CD4-positive, alpha-beta T cell (primary cell): Measurements from ENCODE around the gene LDLRAD4. TPM values are rescaled to one million over a fixed set of nuclear protein-coding genes. Genes with fewer than 3 reads are reported as not detected.

ENCODE experiments used
- ATAC-seq: fragments of 200-7000 bp; cut with Tn5 transposase; one replicate; pipeline ENCODE4 v1.10.0; 2022; ENCODE audit warnings: mild to moderate bottlenecking; ENCODE audit not compliant: poor library complexity
- CTCF ChIA-PET: fragments of 350-600 bp; sonication (Branson Sonifier 250); formaldehyde crosslinking; loops from one replicate; lab custom pipeline; 2021; ENCODE audit warnings: antibody characterized with exemption, inconsistent platforms; lab: Charles Lee
- POLR2A ChIA-PET: fragments of 350-600 bp; sonication (Branson Sonifier 250); formaldehyde crosslinking; loops from one replicate; lab custom pipeline; 2021; ENCODE audit warnings: antibody characterized with exemption, inconsistent platforms; lab: Charles Lee
- DNase-seq, 14 experiments: peaks; one replicate each; pipeline ENCODE4 v3.0.0-alpha.2; 2013 to 2020; ENCODE audit warnings: mixed read lengths in 2 of 14
- H3K27ac ChIP-seq, 2 donors: one replicate each; pipeline versions ENCODE4 v1.5.1 to v1.7.0; 2013; ENCODE audit warnings: low read length in 2 of 2, low read depth in 1 of 2, mild to moderate bottlenecking in 1 of 2
- H3K27me3 ChIP-seq, 2 experiments: 1 replicate in 1 of 2; 2 replicates in 1 of 2; pipeline versions ENCODE4 v1.6.1 to v1.7.0; 2013; ENCODE audit warnings: low read length in 2 of 2, control low read depth in 1 of 2, mild to moderate bottlenecking in 1 of 2, moderate library complexity in 1 of 2; ENCODE audit not compliant: insufficient read depth in 2 of 2, control insufficient read depth in 1 of 2
- H3K36me3 ChIP-seq: one replicate; pipeline ENCODE4 v1.6.1; 2013; ENCODE audit warnings: low read length, control low read depth; ENCODE audit not compliant: insufficient read depth
- H3K4me1 ChIP-seq: one replicate; pipeline ENCODE4 v1.6.1; 2013; ENCODE audit warnings: low read length, control low read depth; ENCODE audit not compliant: insufficient read depth
- H3K4me3 ChIP-seq: one replicate; pipeline ENCODE4 v1.5.1; 2013; ENCODE audit warnings: mild to moderate bottlenecking, low read length, moderate library complexity
- H3K9me3 ChIP-seq, 2 experiments: 1 replicate in 1 of 2; 2 replicates in 1 of 2; pipeline versions ENCODE4 v1.6.1 to v1.7.0; 2013; ENCODE audit warnings: low read length in 2 of 2, mild to moderate bottlenecking in 2 of 2, control low read depth in 1 of 2, moderate library complexity in 1 of 2; ENCODE audit not compliant: control insufficient read depth in 1 of 2, insufficient read depth in 1 of 2
- H3K27ac Mint-ChIP-seq: one replicate; pipeline ENCODE4 v1.8.0; 2020; ENCODE audit warnings: mixed read lengths
- H3K27me3 Mint-ChIP-seq: one replicate; pipeline ENCODE4 v1.8.0; 2021; ENCODE audit warnings: mixed read lengths
- H3K36me3 Mint-ChIP-seq: one replicate; pipeline ENCODE4 v1.8.0; 2021; ENCODE audit warnings: low read depth, mixed read lengths
- H3K4me1 Mint-ChIP-seq: one replicate; pipeline ENCODE4 v1.8.0; 2021; ENCODE audit warnings: low read depth, mixed read lengths
- H3K4me3 Mint-ChIP-seq: one replicate; pipeline ENCODE4 v1.8.0; 2020; ENCODE audit warnings: mild to moderate bottlenecking, mixed read lengths
- H3K9me3 Mint-ChIP-seq: one replicate; pipeline ENCODE4 v1.8.0; 2020; ENCODE audit warnings: mixed read lengths
- intact Hi-C, 2 experiments: fragments of 100-400 bp; cut with DNase I in 1 of 2; cut with micrococcal nuclease in 1 of 2; formaldehyde crosslinking; loops; one replicate each; pipeline versions ENCODE4 v1.15.1 to v1.9.0; 2023 to 2025; cut with DNase I, micrococcal nuclease
- total RNA-seq, 174 experiments: library from RNA in 2 of 174; stranded (reverse) in 2 of 174; gene quantifications; one replicate each; pipeline ENCODE4 v1.2.3 and lab custom pipeline; 2021 to 2026
- TF ChIP-seq, protein P1 (sequence below): fragments of 200-600 bp; IDR thresholded peaks from one replicate; pipeline ENCODE4 v1.8.0; 2022; ENCODE audit warnings: antibody characterized with exemption, mild to moderate bottlenecking

LDLRAD4 gene
- total RNA-seq, 2 experiments from 2014 or later, result 51.9 to 52.7 TPM

GRCh38 chr18:13543144-13543543 lies 324.6 kb downstream of the LDLRAD4 start:
- TF ChIP-seq, protein P1, sequence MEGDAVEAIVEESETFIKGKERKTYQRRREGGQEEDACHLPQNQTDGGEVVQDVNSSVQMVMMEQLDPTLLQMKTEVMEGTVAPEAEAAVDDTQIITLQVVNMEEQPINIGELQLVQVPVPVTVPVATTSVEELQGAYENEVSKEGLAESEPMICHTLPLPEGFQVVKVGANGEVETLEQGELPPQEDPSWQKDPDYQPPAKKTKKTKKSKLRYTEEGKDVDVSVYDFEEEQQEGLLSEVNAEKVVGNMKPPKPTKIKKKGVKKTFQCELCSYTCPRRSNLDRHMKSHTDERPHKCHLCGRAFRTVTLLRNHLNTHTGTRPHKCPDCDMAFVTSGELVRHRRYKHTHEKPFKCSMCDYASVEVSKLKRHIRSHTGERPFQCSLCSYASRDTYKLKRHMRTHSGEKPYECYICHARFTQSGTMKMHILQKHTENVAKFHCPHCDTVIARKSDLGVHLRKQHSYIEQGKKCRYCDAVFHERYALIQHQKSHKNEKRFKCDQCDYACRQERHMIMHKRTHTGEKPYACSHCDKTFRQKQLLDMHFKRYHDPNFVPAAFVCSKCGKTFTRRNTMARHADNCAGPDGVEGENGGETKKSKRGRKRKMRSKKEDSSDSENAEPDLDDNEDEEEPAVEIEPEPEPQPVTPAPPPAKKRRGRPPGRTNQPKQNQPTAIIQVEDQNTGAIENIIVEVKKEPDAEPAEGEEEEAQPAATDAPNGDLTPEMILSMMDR, result no peak
- CTCF ChIA-PET, result no interaction called here
- ATAC-seq (no peak), DNase-seq (no peak)
- H3K4me1 ChIP-seq, result peaks cover 28% of the 10 kb centered on the region
- Mint-ChIP-seq H3K27me3 (no peaks in the 10 kb centered on the region), H3K4me3 (no peak overlapping the region), H3K4me1 (peaks cover 43% of the 10 kb centered on the region), H3K36me3 (peaks cover 24% of the 10 kb centered on the region), H3K9me3 (no peaks in the 10 kb centered on the region), H3K27ac (peak overlapping the region; percentile 89)
- peaks cover 0 to 9% of the 10 kb centered on the region in 2 experiments for H3K9me3 ChIP-seq
- H3K27ac ChIP-seq, result no peak overlapping the region
- H3K27me3 ChIP-seq, result no peaks in the 10 kb centered on the region
- intact Hi-C loops, result no loop called here
- no peak overlapping the region for H3K4me3 ChIP-seq
- POLR2A ChIA-PET, result no interaction called here
- H3K36me3 ChIP-seq, result peaks cover 29% of the 10 kb centered on the region

GRCh38 chr18:13543811-13544732 lies 325.5 kb downstream of the LDLRAD4 start:
- intact Hi-C loops, result no loop called here
- ChIA-PET POLR2A (no interaction called here), CTCF (no interaction called here)
- no peak overlapping the region for H3K27ac ChIP-seq
- peaks cover 29% of the 10 kb centered on the region for H3K36me3 ChIP-seq
- Mint-ChIP-seq H3K9me3 (no peaks in the 10 kb centered on the region), H3K27ac (peak overlapping the region; percentile 89), H3K4me3 (no peak overlapping the region), H3K27me3 (no peaks in the 10 kb centered on the region), H3K4me1 (peaks cover 40% of the 10 kb centered on the region), H3K36me3 (peaks cover 27% of the 10 kb centered on the region)
- peaks cover 21% of the 10 kb centered on the region for H3K4me1 ChIP-seq
- H3K27me3 ChIP-seq, result no peaks in the 10 kb centered on the region
- TF ChIP-seq, protein P1, result no peak
- no peak for ATAC-seq
- peaks cover 0 to 14% of the 10 kb centered on the region in 2 experiments for H3K9me3 ChIP-seq
- H3K4me3 ChIP-seq, result no peak overlapping the region
- DNase-seq, result peak in 1 of 14 experiments; percentile 26

GRCh38 chr18:13544953-13545352 lies 326.4 kb downstream of the LDLRAD4 start:
- ChIA-PET CTCF (no interaction called here), POLR2A (no interaction called here)
- Histone ChIP-seq H3K27me3 (no peaks in the 10 kb centered on the region), H3K36me3 (peaks cover 29% of the 10 kb centered on the region), H3K4me1 (peaks cover 14% of the 10 kb centered on the region), H3K27ac (no peak overlapping the region), H3K4me3 (no peak overlapping the region), H3K9me3 (peaks cover 0 to 14% of the 10 kb centered on the region in 2 experiments)
- Mint-ChIP-seq H3K27ac (no peak overlapping the region), H3K4me3 (no peak overlapping the region), H3K27me3 (no peaks in the 10 kb centered on the region), H3K4me1 (peaks cover 37% of the 10 kb centered on the region), H3K36me3 (peaks cover 30% of the 10 kb centered on the region), H3K9me3 (no peaks in the 10 kb centered on the region)
- DNase-seq (peak in 1 of 14 experiments; percentile 7), ATAC-seq (no peak)
- TF ChIP-seq, protein P1, result no peak
- intact Hi-C loops, result no loop called here
